Kidney glomerular epithelial cell (primary cell): ENCODE data around the gene RPL36.
A peak's percentile ranks its signal among the peaks of the same experiment; 100 is the strongest.
"Not testable (repeated sequence)": the region's sequence is repeated elsewhere in the genome, so short reads cannot be mapped to it uniquely, and the experiment has no call there.

Source experiments
- DNase-seq: peaks from one replicate; lab custom pipeline; 2025; lab: John Stamatoyannopoulos, UW

RPL36 gene

DNA sequence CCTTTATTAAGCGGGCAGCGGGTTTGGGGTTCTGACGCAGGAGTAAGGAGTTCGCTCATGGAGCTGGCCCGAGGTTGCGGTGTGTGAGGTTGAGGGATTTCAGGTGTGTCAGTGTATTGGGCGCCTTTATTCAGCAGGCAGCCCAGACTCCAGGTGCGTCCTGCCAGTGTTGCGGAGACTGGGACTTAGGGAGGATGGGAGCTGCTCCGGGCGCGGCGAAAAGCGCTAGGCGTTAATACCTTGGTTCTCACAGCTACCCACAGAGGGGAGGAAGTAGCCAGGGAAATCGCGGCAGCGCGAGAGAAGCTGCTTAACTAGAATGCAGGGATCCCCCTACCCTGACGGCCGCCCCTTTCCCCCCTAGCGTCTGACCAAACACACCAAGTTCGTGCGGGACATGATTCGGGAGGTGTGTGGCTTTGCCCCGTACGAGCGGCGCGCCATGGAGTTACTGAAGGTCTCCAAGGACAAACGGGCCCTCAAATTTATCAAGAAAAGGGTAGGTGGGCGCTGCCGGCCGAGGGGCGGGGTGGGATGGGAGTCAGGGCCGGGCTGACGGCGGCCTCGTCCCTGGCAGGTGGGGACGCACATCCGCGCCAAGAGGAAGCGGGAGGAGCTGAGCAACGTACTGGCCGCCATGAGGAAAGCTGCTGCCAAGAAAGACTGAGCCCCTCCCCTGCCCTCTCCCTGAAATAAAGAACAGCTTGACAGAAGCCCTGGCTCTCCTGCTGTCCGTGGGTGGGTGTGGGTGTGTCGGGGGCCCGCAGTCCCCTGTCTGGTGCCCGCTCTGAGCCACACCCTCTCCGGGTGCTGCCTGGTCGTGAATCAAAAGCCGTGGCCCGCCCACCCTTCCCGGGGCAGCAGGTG is 1.1 kb downstream of the RPL36 start:
- peak; percentile 27 for DNase-seq

DNA sequence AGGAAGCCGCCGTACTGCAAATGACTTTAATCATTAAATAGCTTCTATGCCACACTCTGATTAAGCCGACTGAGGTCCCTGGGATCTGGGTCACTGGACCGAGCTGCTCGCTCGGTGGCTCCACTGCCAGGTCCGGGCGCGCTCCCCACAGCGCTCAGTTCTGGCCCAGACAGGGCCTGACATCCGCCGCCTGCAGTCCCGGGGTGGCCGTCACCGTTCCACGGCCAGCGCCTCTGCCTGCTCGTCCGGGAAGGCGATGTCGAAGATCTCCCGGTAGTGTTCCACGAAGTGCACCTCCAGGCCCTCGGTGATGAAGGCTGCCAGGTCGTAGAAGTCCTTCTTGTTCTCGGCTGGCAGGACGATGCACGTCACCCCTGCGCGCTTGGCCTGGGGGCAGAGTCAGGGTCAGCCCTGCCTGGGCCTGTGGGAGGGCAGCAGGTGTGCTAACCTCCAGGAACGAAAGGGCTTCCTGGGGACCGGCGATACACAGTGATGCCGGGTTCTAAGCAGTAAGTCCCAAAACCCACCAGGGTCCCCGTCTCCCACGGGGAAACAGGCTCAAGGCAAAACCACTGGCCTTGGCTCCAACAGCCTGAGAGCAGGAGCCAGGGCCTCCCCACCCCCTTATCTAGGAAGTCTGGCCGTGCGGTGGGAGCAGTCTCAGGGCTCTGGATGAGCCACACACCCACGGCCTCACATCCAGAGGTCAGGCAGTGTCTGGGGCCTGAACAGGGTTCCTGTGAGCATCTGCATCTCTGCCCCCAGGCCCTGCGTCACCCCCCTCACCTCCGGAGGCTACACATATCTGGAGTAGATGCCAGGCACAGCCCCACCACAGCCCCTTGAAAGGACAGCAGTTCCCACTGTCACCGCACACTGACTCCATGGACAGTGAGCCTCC is 2.0 kb downstream of the RPL36 start:
- DNase-seq: no peak

DNA sequence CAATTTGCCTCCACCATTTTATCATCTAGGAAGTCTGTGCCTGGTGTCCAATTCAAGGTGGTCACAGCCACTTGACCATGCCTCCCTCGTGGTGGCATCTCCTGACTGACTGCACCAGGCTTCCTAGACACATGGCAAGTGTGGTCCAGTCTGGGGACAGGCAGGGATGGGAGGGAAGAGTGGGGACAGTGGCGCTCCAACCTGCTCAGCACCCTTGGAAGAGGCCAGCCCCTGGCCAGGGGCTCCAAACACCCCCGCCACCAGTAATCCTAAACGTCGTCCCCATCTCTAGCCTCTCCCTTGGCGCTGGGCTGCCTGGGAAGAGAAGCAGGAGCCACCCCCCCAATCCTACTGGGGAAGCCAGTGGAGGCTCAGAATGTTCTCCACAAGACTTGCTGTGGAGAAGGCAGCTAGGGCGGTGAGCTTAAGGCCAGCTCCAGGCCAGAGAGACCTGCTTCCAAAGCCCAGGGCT is 2.7 kb downstream of the RPL36 start:
- DNase-seq: no peak

DNA sequence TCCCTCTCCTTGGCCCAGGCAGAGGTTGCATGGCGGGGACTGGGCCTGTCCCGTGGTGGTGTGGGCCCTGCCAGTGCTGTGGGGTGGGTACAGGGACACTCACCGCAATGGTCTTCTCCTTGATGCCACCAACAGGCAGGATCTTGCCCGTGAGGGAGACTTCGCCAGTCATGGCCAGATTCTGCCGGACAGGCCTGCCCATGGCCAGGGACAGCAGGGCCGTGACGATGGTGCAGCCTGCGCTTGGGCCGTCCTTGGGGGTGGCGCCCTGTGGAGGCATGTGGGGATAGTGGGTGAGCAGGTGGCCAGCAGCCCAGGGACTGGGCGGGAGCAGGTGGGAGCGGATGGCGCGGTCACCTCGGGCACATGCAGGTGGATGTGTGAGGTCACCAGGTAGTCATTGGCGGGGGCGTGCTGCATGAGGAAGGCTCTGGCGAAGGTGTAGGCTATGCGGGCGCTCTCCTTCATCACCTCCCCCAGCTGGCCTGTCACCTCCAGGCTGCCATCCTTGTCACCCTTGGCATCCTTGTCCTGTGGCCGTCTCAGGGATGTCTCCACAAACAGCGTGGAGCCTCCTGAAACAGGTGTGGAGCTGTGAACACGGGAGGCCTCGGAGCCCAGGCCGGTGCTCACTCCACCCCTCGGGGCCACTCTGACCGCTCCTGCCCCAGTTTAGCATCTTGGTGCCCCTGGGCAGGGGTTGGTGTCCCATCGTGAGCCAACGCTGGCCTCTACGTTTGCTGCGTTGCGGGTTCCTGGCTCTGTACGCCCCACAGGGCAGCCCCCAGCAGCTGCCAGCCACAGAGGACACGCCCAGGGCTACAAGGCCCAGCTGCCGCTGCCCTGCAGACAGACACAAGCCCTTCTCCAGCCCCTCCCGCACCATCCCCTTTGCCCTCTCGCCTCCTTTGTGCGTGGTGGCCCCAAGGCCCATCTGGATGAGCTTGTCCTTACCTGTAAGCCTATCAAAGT is 3.4 kb downstream of the RPL36 start:
- no peak for DNase-seq

DNA sequence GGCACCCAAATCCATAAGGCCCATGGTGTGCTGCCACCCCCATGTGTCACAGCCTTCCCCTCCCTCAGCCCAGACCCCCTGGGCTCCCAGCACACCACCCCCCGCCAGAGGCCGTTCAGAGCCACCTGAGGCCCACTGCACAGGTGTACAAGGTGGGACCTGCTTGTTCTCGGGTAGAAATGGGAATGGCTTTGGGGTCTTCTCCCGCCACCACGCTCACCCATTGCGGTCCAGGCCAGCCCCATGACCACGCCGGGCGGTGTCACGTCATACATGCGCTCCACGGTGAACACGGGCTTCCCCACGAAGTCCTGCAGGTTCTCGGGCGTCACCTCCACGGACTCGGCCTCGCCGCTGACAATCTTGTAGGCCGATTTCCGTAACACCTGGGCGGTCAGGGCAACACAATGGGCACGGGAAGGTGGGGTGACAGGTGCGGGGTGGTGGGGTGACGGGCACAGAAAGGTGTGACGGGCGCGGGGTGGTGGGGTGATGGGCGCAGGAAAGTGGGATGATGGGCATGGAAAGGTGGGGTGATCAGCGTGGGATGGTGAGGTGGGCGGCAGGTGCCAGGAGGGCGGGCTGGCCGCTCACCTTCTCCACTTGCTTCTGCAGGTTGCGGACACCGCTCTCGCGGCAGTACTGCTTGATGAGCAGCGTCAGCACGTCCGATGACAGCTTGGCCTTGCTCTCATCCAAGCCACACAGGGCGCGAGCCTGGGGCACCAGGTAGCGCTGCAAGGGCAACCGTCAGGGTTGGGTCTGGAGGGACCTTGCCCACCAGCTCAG is 4.3 kb downstream of the RPL36 start:
- no peak for DNase-seq

DNA sequence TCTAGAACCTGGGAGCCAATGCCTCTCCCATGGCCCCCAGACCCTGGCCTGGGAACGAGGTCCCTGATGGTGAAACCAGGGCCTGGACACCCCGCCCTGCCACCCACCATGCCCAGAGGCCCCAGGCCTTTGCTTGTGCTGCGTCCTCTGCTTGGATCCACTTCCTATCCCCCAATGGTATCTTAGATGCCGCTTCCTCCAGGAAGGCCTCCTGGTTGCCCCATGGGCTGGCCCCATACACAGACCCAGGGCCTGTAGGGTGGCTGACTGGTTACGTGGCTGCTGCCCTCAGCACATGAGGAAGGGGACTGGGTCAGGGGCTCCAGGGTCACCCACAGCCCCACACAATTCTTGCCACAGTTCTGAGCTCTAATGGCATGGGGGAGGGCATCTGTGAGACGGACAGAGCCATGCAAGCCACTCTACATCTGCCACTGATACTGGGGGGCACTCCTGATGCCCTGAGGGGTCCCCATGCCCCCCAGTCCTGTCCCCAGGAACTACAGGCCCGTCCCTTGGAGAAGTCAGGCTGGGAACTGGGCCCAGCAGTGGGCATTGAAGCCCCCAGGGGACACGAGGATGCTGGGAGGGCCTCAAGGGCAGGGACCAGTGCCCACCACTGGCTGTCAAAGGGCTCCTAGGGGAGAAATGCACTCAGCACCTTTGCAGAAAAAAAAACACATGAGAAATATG is 5.0 kb downstream of the RPL36 start:
- DNase-seq: no peak

DNA sequence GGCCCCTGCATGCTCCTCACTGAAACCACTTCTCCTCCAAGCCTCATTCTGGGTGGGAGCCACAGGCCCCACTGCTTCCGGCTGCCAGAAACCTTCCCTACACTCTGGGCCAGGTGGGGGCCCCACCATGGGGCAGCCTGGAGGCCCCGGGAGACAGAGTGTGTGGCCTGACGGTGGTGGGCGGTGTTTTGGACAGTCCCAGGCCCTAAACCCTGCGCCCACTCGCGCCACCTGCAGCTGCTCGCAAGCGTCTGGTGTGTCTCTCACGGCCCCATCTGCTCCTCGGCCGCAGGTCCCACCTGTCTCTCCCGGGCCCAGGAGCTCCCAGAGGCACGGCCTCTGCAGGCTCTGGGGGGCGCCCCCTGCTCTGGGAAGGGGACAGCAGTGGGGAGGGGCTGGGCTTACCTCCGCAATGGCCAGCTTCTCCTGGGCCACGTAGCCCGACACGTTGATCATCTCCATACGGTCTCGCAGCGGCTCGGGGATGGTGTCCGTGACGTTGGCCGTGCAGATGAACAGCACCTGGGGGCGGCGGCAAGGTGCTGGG is 5.6 kb downstream of the RPL36 start:
- no peak for DNase-seq

DNA sequence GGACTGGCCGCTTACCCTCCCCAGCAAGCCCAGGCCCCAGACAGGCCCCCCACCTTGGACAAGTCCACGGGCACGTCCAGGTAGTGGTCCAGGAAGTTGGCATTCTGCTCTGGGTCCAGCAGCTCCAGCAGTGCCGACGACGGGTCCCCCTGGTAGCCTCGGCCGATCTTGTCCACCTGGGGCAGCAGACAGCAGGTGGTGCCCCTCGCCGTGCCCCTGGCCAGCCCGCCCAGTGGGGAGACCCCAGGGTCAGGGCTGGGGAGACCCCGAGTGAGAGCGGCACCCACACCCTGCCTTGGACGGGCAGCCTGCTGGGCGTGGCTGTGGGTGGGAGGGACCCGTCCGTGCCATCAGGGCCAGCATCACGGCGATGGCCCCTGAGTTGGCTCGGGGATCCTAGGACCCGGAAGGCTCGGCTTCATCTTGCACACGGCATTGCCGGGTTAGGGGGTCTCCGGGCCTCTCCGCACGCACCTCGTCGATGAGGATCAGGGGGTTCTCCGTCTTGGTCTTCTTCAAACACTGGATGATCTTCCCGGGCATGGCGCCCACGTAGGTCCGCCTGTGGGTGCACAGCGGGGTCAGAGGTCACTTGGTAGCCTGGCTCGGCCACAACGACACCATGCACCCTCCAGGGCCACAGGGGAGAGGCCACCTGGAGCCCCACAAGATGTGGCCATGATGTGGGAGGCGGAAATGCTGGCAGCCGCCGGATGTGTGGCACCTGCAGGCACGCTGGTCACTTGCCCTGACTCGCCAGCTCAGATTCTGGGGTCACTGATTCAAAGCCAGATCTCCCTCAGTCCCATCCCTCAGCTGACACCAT is 6.3 kb downstream of the RPL36 start:
- DNase-seq: no peak

DNA sequence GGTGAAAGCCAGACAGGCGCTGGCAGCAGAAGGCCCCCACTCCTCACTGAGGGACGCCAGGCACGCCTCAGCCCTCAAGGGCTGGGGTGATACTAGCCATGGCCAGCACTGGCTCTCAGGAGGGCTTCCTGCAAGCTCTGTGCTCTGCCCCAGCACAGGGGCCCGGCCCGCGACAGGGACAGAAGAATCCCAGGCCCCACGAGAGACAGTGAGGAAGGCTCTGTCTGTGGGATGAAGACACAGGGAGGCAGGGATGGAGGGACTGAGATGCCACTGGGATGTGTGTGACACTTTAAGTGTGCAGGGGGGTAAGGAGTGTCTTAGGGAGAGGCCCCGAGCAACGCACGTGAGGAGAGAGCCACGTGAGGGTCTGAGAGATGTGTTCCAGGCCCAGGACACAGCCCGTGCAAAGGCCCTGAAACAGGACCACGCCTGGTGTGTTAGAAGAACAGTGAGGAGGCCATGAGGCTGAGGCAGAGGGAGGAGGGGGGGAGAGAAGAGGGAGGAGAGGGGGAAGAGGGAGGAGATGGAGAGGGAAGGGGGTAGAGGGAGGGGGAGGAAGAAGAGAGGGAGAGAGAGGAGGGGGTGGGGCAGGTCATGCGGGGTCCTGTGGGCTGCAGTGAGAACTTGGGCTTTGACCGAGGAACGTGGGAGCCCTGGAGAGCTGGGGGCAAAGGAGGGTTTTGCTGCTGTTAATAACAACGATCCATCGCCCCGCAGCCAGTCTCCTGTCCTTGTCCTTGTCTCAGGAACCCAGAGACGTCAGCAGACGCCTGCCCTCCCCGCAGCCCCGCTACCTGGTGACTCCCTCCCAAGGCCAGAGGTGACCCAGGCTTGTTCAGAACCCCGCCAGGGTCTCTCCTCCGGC is 7.2 kb downstream of the RPL36 start:
- no peak for DNase-seq

DNA sequence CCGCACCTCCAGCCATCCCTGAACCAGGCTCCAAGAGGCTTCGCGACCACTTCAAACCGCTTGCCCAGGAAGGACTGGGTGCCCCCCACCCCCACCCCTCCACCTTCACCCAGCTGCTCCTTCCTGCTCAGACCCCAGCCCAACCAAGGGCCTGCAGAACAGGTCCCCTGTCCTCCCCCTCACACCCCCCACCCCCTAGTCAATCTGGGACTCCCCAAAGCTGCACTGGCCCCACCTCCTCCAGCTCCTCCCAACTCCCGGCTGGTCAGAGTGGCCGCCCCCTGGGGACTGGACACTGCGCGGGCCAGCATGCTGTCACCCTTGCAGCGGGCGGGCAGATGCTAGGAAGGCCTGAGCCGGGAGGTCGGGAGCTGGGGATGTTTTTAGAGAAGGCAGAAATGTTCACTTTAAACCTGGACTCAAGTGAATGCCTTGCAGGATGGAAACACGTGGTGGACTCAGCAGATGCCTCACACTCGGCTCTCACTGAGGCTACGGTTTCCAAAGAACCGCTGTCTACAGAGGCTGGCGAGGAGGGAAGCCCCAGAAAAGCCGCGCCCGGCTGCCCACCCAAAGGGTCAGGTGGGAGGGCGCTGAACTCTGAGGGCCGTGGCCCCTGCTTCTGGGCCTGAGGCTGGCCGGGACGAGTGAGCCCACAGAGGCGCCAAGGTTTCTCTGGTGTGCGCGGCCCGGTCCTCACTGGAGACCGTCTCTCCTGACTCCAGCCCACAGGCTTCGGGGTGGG is 8.0 kb downstream of the RPL36 start:
- DNase-seq: no peak

DNA sequence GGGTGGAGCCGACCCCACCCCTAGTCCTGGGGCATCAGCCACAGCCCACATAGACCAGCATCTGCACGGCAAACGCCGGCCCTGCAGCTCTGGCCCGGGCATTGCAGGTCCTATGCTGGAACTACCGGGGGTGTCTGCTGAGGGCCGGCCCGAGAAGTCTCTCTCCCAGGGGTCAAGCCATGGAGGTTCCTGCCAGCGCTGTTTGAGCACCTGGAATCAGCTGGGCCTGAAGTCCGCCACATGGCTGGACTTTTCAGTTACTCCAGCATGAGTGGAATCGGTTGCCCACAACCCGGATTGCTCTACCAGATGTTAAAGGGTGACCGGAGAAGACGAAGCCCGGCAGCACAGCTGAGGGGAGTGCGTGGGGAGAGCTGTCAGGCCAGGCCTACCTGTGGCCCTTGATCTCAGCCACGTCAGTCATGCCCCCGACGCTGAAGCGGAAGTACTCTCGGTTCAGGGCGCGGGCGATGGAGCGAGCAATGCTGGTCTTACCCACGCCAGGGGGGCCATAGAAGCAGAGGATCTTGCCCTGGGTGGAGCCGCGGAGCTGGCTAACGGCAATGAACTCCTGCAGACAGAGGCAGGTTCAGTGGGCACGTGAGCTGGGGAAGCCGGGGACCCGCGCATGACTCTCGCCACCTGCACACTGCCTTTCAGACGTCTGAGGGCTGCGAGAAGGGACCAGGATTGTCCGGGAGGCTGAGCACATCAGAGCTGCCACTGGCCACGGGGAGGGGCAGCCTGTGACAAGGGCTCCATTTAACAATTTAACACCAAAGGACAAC is 8.7 kb downstream of the RPL36 start:
- DNase-seq: no peak

DNA sequence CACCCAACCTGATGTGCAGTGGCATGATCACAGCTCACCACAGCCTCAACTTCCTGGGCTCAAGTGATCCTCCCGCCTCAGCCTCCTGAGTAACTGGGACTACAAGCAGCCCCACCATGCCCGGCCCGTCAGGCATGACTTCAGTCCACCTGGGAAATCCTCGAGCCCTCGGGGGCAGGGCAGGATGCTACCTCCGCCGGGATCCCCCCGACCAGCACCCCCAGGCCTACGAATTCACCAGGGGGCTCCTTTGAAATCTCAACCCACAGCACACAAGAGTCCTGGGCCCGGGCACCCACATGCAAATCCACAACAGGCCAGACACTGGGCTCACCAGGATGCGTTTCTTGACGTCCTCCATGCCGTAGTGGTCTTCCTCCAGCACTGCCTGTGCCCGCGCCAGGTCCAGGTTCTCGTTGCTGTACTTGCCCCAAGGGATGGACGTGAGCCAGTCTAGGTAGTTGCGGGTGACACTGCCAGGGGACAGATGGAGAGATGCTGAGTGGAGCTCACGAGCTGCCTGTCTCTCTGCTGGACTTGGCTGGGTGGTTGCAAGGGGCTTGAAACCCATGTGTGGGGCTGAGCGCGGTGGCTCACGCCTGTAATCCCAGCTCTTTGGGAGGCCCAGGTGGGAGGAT is 10.5 kb downstream of the RPL36 start:
- DNase-seq: no peak

DNA sequence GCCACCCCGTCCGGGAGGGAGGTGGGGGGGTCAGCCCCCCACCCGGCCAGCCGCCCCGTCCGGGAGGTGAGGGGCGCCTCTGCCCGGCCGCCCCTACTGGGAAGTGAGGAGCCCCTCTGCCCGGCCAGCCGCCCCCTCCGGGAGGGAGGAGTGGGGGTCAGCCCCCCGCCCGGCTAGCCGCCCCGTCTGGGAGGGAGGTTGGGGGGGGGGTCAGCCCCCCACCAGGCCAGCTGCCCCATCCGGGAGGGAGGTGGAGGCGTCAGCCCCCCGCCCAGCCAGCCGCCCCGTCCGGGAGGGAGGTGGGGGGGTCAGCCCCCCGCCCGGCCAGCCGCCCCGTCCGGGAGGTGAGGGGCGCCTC is 11.9 kb downstream of the RPL36 start:
- not testable (repeated sequence) for DNase-seq

DNA sequence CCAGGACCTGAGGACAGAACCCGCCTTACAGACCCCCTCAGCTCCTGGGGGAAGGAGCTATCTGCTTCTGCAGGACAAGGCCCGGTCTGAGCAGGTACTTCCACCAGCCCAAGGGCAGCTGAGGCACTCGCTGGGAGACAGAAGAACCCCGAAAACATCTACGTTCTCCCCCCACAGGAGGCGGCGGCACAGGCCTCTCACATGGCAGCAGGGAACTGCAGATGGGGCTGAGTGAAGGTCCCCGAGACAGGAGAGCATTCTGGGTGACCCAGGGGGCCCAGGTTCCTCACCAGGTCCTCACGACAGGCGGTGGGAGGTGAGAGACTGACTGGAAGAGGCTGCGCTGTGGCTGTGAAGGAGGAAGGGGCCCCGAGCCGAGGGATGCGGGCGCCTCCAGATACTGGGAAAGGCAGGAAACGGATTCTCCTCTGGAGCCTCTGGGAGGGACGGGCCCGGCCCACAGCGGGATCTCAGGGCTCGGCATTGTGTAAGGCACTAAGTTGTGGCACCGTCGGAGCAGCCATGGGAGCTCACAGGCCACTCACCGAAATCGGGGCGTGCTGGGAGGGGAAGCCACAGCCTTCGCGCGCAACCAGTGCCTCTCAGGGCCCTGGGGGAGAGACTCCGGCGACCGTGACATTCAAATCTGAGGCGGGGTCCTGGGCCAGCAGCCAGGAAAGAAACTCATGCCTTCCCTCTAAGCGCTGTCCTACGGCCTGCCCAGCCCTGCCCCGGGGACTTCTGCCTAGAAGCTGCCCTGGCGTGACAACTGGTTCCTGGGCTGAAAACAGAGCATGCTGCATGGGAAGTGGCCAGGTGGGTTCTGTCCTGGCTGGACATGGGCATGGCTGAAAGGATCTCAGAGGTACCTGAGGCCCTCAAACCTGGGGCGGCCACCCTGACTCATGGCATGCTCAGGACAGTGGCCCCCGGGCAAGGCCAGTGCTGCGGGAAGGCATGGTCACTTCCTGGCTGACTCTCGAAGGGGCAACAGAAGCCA is 14.0 kb downstream of the RPL36 start:
- no peak for DNase-seq

DNA sequence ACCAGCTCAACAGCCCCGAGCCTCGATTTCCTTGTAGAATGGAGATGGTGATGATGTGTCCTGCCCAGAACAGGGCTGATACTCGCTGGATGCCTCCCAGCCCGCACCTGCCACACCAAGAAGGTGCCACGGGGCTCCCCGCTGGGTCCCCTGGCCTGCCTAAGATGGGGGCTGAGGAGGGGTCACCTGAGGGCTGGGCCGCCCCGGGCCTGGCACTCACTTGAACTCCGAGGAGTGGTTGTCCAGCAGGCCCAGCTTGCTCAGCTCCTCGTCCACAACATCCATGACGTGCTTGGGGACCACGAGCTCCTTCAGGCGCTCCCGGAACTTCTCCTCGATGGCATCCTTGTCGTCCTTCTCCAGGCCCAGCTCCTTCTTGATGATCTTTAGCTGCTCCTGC is 15.5 kb downstream of the RPL36 start:
- no peak for DNase-seq
